HG03066 (cell line): Measurements from ENCODE around the gene PCDHA2.
"Not testable (repeated sequence)": the region's sequence is repeated elsewhere in the genome, so short reads cannot be mapped to it uniquely, and the experiment has no call there.

Experiments used
- ATAC-seq: cut with Tn5 transposase; IDR thresholded peaks from one replicate; pipeline ENCODE4 v1.9.1; 2021; ENCODE audit warnings: low read depth; ENCODE audit not compliant: unreplicated experiment

PCDHA2 gene

GRCh38 chr5:140808889-140809291 lies 14.2 kb downstream of the PCDHA2 start:
- no peak for ATAC-seq

- ATAC-seq = no peak
Observed at GRCh38 chr5:140821375-140822280, 27.0 kb downstream of the PCDHA2 start, which contains the start of gene PCDHA5. Gene PCDHA5, plus strand, starts transcription at chr5:140821613.

- no peak for ATAC-seq
Observed at GRCh38 chr5:140822281-140822629, 27.6 kb downstream of the PCDHA2 start.

GRCh38 chr5:140822969-140823368 lies 28.3 kb downstream of the PCDHA2 start:
- ATAC-seq = not testable (repeated sequence)

GRCh38 chr5:140823475-140823874 lies 28.8 kb downstream of the PCDHA2 start:
- ATAC-seq = no peak

GRCh38 chr5:140827704-140828361 lies 33.2 kb downstream of the PCDHA2 start, which contains the start of gene PCDHA6:
Gene PCDHA6, plus strand, starts transcription at chr5:140827960. Its CDS starts 132 bp downstream, at chr5:140828092.
- ATAC-seq = no peak

GRCh38 chr5:140828362-140828737 lies 33.7 kb downstream of the PCDHA2 start:
- no peak for ATAC-seq

GRCh38 chr5:140829511-140830501 lies 35.2 kb downstream of the PCDHA2 start:
- not testable (repeated sequence) for ATAC-seq

- ATAC-seq = no peak
Observed at GRCh38 chr5:140833993-140834392, 39.3 kb downstream of the PCDHA2 start, which contains the start of gene PCDHA7. Gene PCDHA7, plus strand, starts transcription at chr5:140834269. Its CDS starts 115 bp downstream, at chr5:140834384.

- not testable (repeated sequence) for ATAC-seq
Observed at GRCh38 chr5:140834439-140835008, 39.9 kb downstream of the PCDHA2 start.

- ATAC-seq = no peak
Observed at GRCh38 chr5:140835622-140836510, 41.2 kb downstream of the PCDHA2 start.

- no peak for ATAC-seq
Observed at GRCh38 chr5:140840978-140841962, 46.6 kb downstream of the PCDHA2 start, which contains the start of gene PCDHA8. Gene PCDHA8, plus strand, starts transcription at chr5:140841187. Its CDS starts 135 bp downstream, at chr5:140841322.

GRCh38 chr5:140842798-140843733 lies 48.4 kb downstream of the PCDHA2 start:
- no peak for ATAC-seq
